Measurements from ENCODE around the gene TMEM54.

TMEM54 gene

GRCh38 chr1:32873484-32873883 lies 27.7 kb downstream of the TMEM54 start:
- H3K9ac ChIP-seq (ENCODE audit: low read depth in 1 of 2, low read length in 2 of 2), result no peak overlapping the region
- peaks cover 0 to 4% of the 10 kb centered on the region in 2 donors for H3K4me1 ChIP-seq (ENCODE audit: control insufficient read depth in 2 of 2, insufficient read depth in 2 of 2, low read length in 2 of 2)
- H3K4me3 ChIP-seq (ENCODE audit: low read length in 2 of 2), result no peak overlapping the region
- no peak overlapping the region for H3K27ac ChIP-seq (ENCODE audit: low read depth in 2 of 2, low read length in 2 of 2)
- peaks cover 12 to 14% of the 10 kb centered on the region in 2 donors for H3K27me3 ChIP-seq (ENCODE audit: control insufficient read depth in 2 of 2, insufficient read depth in 2 of 2, low read length in 2 of 2)
- H3K36me3 ChIP-seq (ENCODE audit: control insufficient read depth in 2 of 2, insufficient read depth in 2 of 2, low read length in 2 of 2), result no peaks in the 10 kb centered on the region
- no peaks in the 10 kb centered on the region for H3K9me3 ChIP-seq (ENCODE audit: control insufficient read depth in 2 of 2, low read length in 2 of 2)

- Histone ChIP-seq H3K9ac (ENCODE audit: low read depth in 1 of 2, low read length in 2 of 2) (no peak overlapping the region), H3K36me3 (ENCODE audit: control insufficient read depth in 2 of 2, insufficient read depth in 2 of 2, low read length in 2 of 2) (peaks cover 0 to 4% of the 10 kb centered on the region in 2 donors), H3K27me3 (ENCODE audit: control insufficient read depth in 2 of 2, insufficient read depth in 2 of 2, low read length in 2 of 2) (peaks cover 11 to 12% of the 10 kb centered on the region in 2 donors), H3K9me3 (ENCODE audit: control insufficient read depth in 2 of 2, low read length in 2 of 2) (no peaks in the 10 kb centered on the region), H3K27ac (ENCODE audit: low read depth in 2 of 2, low read length in 2 of 2) (no peak overlapping the region), H3K4me1 (ENCODE audit: control insufficient read depth in 2 of 2, insufficient read depth in 2 of 2, low read length in 2 of 2) (peaks cover 0 to 4% of the 10 kb centered on the region in 2 donors), H3K4me3 (ENCODE audit: low read length in 2 of 2) (no peak overlapping the region)
Observed at GRCh38 chr1:32872192-32872460, 29.1 kb downstream of the TMEM54 start.

GRCh38 chr1:32871364-32872191 lies 29.6 kb downstream of the TMEM54 start:
- peaks cover 11 to 12% of the 10 kb centered on the region in 2 donors for H3K27me3 ChIP-seq (ENCODE audit: control insufficient read depth in 2 of 2, insufficient read depth in 2 of 2, low read length in 2 of 2)
- peaks cover 0 to 4% of the 10 kb centered on the region in 2 donors for H3K36me3 ChIP-seq (ENCODE audit: control insufficient read depth in 2 of 2, insufficient read depth in 2 of 2, low read length in 2 of 2)
- no peak overlapping the region for H3K27ac ChIP-seq (ENCODE audit: low read depth in 2 of 2, low read length in 2 of 2)
- no peaks in the 10 kb centered on the region for H3K9me3 ChIP-seq (ENCODE audit: control insufficient read depth in 2 of 2, low read length in 2 of 2)
- peak overlapping the region in 1 of 2 donors; percentile 23 for H3K9ac ChIP-seq (ENCODE audit: low read depth in 1 of 2, low read length in 2 of 2)
- H3K4me1 ChIP-seq (ENCODE audit: control insufficient read depth in 2 of 2, insufficient read depth in 2 of 2, low read length in 2 of 2), result peaks cover 0 to 4% of the 10 kb centered on the region in 2 donors
- peak overlapping the region; percentile 46 to 56 for H3K4me3 ChIP-seq (ENCODE audit: low read length in 2 of 2)

DNA sequence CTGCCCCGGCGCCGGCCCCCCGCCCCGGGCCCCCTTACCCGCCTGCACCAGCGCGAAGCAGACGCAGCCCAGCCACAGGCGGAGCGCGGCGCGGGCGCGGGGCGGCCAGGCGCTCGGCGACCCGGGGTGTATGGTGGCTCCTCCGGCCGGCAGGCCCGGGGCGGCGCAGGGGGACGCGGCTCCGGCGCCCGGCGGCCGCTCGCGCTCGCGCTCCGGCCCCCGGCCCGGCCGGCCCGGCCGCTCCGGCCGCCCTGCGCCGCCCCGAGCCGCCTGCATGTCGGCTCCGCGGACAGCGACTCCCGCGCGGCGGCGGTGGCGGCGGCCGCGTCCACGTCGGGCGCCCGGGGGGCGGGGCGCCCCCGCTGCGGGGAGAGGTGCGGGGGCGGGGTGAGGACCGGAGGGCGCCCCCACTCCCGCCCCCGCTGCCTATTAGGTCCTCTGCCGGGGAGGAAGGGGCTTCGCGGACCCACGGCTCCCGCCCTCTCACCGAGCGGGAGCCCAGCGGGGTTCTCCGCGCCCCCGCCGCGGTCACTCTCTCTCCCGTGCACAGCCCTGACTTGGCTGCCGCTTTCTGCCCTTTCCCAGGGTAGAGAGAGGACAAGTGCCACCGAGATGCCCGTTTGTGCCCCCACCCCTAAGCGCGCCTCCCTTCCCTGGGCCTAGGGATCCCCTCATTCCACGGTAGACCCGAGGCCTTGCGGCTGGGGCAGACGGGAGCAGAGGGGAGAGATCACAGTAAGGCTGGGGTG lies 30.4 kb downstream of the TMEM54 start, which contains the start of gene FNDC5:
Gene FNDC5, minus strand, starts transcription at position 298 of the 749 bp plus-strand sequence.
- H3K4me1 ChIP-seq (ENCODE audit: control insufficient read depth in 2 of 2, insufficient read depth in 2 of 2, low read length in 2 of 2), result peaks cover 0 to 4% of the 10 kb centered on the region in 2 donors
- H3K9ac ChIP-seq (ENCODE audit: low read depth in 1 of 2, low read length in 2 of 2), result peak within 1 kb of the TSS in 1 of 2 donors; percentile 23
- H3K36me3 ChIP-seq (ENCODE audit: control insufficient read depth in 2 of 2, insufficient read depth in 2 of 2, low read length in 2 of 2), result peaks cover 0 to 4% of the 10 kb centered on the region in 2 donors
- no peak within 1 kb of the TSS for H3K27ac ChIP-seq (ENCODE audit: low read depth in 2 of 2, low read length in 2 of 2)
- H3K27me3 ChIP-seq (ENCODE audit: control insufficient read depth in 2 of 2, insufficient read depth in 2 of 2, low read length in 2 of 2), result peaks cover 11 to 12% of the 10 kb centered on the region in 2 donors
- no peaks in the 10 kb centered on the region for H3K9me3 ChIP-seq (ENCODE audit: control insufficient read depth in 2 of 2, low read length in 2 of 2)
- peak within 1 kb of the TSS; percentile 46 to 56 for H3K4me3 ChIP-seq (ENCODE audit: low read length in 2 of 2)

DNA sequence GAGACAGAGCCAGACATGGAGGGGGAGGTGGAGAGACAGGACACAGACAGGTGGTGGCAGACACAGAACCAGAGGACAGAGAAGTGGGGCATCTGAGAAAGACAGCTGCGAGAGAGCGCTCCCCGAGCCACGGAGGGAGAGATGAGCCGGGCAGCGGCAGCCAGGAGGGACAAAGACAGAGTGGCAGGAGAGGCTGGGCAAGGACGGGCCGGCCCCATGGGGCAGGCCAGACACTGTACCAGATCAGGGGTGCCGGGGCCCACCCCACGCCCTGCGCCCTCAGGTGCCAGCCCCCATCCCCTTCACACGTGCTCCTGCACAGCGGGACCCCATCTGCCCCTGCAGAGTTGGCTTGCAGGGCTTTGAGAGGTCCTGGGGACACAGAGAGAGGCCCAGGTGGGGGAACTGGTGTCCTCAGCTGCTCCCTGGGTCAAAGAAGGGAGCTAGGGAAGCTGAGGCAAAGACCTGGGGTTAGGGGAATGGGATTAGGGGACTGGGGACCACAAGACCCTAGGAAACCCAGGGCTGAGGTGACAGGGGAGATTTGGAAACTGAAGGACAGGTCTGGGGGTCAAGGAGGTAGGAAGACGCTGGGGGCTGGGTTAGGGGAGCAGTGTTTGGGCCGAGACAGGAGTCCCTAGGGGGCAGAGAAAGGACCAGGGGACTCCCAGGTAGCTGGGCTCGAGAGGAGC lies 31.1 kb downstream of the TMEM54 start:
- H3K4me3 ChIP-seq (ENCODE audit: low read length in 2 of 2), result no peak overlapping the region
- H3K36me3 ChIP-seq (ENCODE audit: control insufficient read depth in 2 of 2, insufficient read depth in 2 of 2, low read length in 2 of 2), result peaks cover 0 to 4% of the 10 kb centered on the region in 2 donors
- H3K27ac ChIP-seq (ENCODE audit: low read depth in 2 of 2, low read length in 2 of 2), result no peak overlapping the region
- no peaks in the 10 kb centered on the region for H3K9me3 ChIP-seq (ENCODE audit: control insufficient read depth in 2 of 2, low read length in 2 of 2)
- no peak overlapping the region for H3K9ac ChIP-seq (ENCODE audit: low read depth in 1 of 2, low read length in 2 of 2)
- H3K27me3 ChIP-seq (ENCODE audit: control insufficient read depth in 2 of 2, insufficient read depth in 2 of 2, low read length in 2 of 2), result peaks cover 11 to 12% of the 10 kb centered on the region in 2 donors
- H3K4me1 ChIP-seq (ENCODE audit: control insufficient read depth in 2 of 2, insufficient read depth in 2 of 2, low read length in 2 of 2), result peaks cover 0 to 4% of the 10 kb centered on the region in 2 donors

DNA sequence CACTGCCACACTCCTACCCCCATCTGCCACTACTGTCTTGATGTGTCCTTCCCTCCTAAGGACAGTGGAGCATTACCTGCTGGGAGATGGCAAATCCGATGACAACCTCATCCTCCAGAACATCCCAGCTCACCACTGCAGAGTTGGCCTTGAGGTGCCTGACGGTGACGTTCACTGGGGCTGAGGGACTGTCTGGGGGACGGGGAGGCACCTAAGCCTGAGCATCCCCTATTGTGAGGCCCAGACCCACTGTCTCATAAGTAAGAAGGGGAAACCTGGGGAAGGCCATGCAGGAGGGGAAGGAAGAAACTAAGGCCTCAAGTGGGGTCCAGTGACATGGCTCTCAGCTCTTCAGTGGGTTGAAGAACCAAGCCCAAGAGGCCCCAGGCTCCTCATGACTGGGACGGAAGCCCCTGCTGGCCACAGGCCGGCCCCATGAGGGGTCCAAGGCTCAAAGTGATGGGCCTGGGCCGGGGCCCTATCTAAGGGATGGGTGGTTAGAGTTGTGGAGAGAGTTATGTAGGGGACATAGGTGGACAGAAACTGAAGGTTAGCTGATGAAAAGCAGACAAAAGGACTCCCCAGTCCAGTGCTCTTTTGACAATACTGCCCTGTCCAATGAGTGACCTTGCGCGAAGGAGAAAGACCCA lies 32.3 kb downstream of the TMEM54 start:
- Histone ChIP-seq H3K36me3 (ENCODE audit: control insufficient read depth in 2 of 2, insufficient read depth in 2 of 2, low read length in 2 of 2) (peaks cover 0 to 4% of the 10 kb centered on the region in 2 donors), H3K27ac (ENCODE audit: low read depth in 2 of 2, low read length in 2 of 2) (no peak overlapping the region), H3K4me1 (ENCODE audit: control insufficient read depth in 2 of 2, insufficient read depth in 2 of 2, low read length in 2 of 2) (peaks cover 0 to 4% of the 10 kb centered on the region in 2 donors), H3K9ac (ENCODE audit: low read depth in 1 of 2, low read length in 2 of 2) (no peak overlapping the region), H3K9me3 (ENCODE audit: control insufficient read depth in 2 of 2, low read length in 2 of 2) (no peaks in the 10 kb centered on the region), H3K4me3 (ENCODE audit: low read length in 2 of 2) (no peak overlapping the region), H3K27me3 (ENCODE audit: control insufficient read depth in 2 of 2, insufficient read depth in 2 of 2, low read length in 2 of 2) (peaks cover 11 to 12% of the 10 kb centered on the region in 2 donors)

GRCh38 chr1:32868085-32868484 lies 33.1 kb downstream of the TMEM54 start:
- no peak overlapping the region for H3K9ac ChIP-seq (ENCODE audit: low read depth in 1 of 2, low read length in 2 of 2)
- no peaks in the 10 kb centered on the region for H3K9me3 ChIP-seq (ENCODE audit: control insufficient read depth in 2 of 2, low read length in 2 of 2)
- peaks cover 0 to 4% of the 10 kb centered on the region in 2 donors for H3K4me1 ChIP-seq (ENCODE audit: control insufficient read depth in 2 of 2, insufficient read depth in 2 of 2, low read length in 2 of 2)
- peaks cover 11 to 12% of the 10 kb centered on the region in 2 donors for H3K27me3 ChIP-seq (ENCODE audit: control insufficient read depth in 2 of 2, insufficient read depth in 2 of 2, low read length in 2 of 2)
- H3K4me3 ChIP-seq (ENCODE audit: low read length in 2 of 2), result no peak overlapping the region
- peaks cover 0 to 4% of the 10 kb centered on the region in 2 donors for H3K36me3 ChIP-seq (ENCODE audit: control insufficient read depth in 2 of 2, insufficient read depth in 2 of 2, low read length in 2 of 2)
- no peak overlapping the region for H3K27ac ChIP-seq (ENCODE audit: low read depth in 2 of 2, low read length in 2 of 2)

- H3K9ac ChIP-seq (ENCODE audit: low read depth in 1 of 2, low read length in 2 of 2), result no peak overlapping the region
Observed at GRCh38 chr1:32867671-32868070, 33.5 kb downstream of the TMEM54 start.

DNA sequence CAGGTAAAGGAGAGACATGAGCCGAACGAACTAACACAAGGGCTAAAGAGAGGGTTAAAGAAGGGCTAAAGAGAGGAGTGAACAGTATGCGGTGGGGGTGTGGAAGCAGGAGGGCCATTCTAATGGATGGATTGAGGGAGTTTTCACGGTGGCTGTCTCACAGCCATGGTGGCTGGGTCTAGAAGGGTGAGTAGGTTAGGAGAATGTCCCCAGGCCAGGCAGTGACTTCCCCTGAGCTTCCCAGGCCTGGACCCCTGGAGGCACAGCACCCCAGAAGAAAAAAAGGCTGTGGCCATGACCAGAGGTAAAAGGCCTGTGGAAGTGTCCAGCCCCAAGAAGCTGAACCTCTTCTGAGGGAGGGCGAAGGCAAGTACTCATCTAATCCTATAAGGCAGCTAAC lies 34.0 kb downstream of the TMEM54 start:
- peaks cover 0 to 4% of the 10 kb centered on the region in 2 donors for H3K4me1 ChIP-seq (ENCODE audit: control insufficient read depth in 2 of 2, insufficient read depth in 2 of 2, low read length in 2 of 2)
- H3K4me3 ChIP-seq (ENCODE audit: low read length in 2 of 2), result no peak overlapping the region
- no peak overlapping the region for H3K9ac ChIP-seq (ENCODE audit: low read depth in 1 of 2, low read length in 2 of 2)
- H3K9me3 ChIP-seq (ENCODE audit: control insufficient read depth in 2 of 2, low read length in 2 of 2), result no peaks in the 10 kb centered on the region
- peaks cover 4% of the 10 kb centered on the region in 2 donors for H3K36me3 ChIP-seq (ENCODE audit: control insufficient read depth in 2 of 2, insufficient read depth in 2 of 2, low read length in 2 of 2)
- peaks cover 10 to 12% of the 10 kb centered on the region in 2 donors for H3K27me3 ChIP-seq (ENCODE audit: control insufficient read depth in 2 of 2, insufficient read depth in 2 of 2, low read length in 2 of 2)
- no peak overlapping the region for H3K27ac ChIP-seq (ENCODE audit: low read depth in 2 of 2, low read length in 2 of 2)

More at GRCh38 chr1:32867671-32868070, 33.5 kb downstream of the TMEM54 start:
- Histone ChIP-seq H3K4me1 (ENCODE audit: control insufficient read depth in 2 of 2, insufficient read depth in 2 of 2, low read length in 2 of 2) (peaks cover 0 to 4% of the 10 kb centered on the region in 2 donors), H3K27ac (ENCODE audit: low read depth in 2 of 2, low read length in 2 of 2) (no peak overlapping the region), H3K36me3 (ENCODE audit: control insufficient read depth in 2 of 2, insufficient read depth in 2 of 2, low read length in 2 of 2) (peaks cover 2 to 4% of the 10 kb centered on the region in 2 donors), H3K27me3 (ENCODE audit: control insufficient read depth in 2 of 2, insufficient read depth in 2 of 2, low read length in 2 of 2) (peaks cover 11 to 12% of the 10 kb centered on the region in 2 donors), H3K9me3 (ENCODE audit: control insufficient read depth in 2 of 2, low read length in 2 of 2) (no peaks in the 10 kb centered on the region), H3K4me3 (ENCODE audit: low read length in 2 of 2) (no peak overlapping the region)

Data from mucosa of rectum (tissue), 2 donors.